ENCODE measurements around the gene EHHADH.

The EHHADH gene

GRCh38 chr3:185292238-185292637 lies 38.4 kb upstream of the EHHADH start (continued):
- no peak for TF ChIP-seq HIC1 (tag by site-specific recombination; IDR thresholded peaks at IDR 0.05)
- TF ChIP-seq ELK4 (IDR thresholded peaks at IDR 0.05; ENCODE audit: borderline replicate concordance, low read depth, low read length): no peak

GRCh38 chr3:185290266-185290665 lies 36.4 kb upstream of the EHHADH start:
- no peak overlapping the region for H3K4me3 ChIP-seq (ENCODE audit: low read depth, low read length)
- no peak for TF ChIP-seq ZBTB8A (tag by site-specific recombination; IDR thresholded peaks at IDR 0.05)
- no peak for TF ChIP-seq SP3 (tag by site-specific recombination; IDR thresholded peaks at IDR 0.05)
- TF ChIP-seq ZNF138 (tag by site-specific recombination; IDR thresholded peaks at IDR 0.05; ENCODE audit: borderline replicate concordance): no peak
- no peak for TF ChIP-seq HOXD13 (CRISPR knock-in tag; IDR thresholded peaks at IDR 0.05; ENCODE audit: borderline replicate concordance)
- no peak for TF ChIP-seq ZNF433 (tag by site-specific recombination; IDR thresholded peaks at IDR 0.05; ENCODE audit: low read depth)
- no peak for TF ChIP-seq MYNN (tag by site-specific recombination; IDR thresholded peaks at IDR 0.05; ENCODE audit: borderline replicate concordance)
- no peak for TF ChIP-seq ZNF169 (tag by site-specific recombination; IDR thresholded peaks at IDR 0.05)
- TF ChIP-seq KLF9 (tag by site-specific recombination; IDR thresholded peaks at IDR 0.05; ENCODE audit: low read depth): no peak
- TF ChIP-seq BCL11A (tag by site-specific recombination; IDR thresholded peaks at IDR 0.05; ENCODE audit: low read depth): no peak
- TF ChIP-seq MZF1 (tag by site-specific recombination; IDR thresholded peaks at IDR 0.05; ENCODE audit: borderline replicate concordance): no peak
- no peak for TF ChIP-seq SALL2 (tag by site-specific recombination; IDR thresholded peaks at IDR 0.05; ENCODE audit: borderline replicate concordance)
- no peak for TF ChIP-seq ZNF2 (tag by site-specific recombination; IDR thresholded peaks at IDR 0.05)
- TF ChIP-seq ZNF639 (tag by site-specific recombination; IDR thresholded peaks at IDR 0.05): no peak
- no peak for TF ChIP-seq ZNF585B (tag by site-specific recombination; IDR thresholded peaks at IDR 0.05)
- CTCF ChIA-PET: interaction anchor here (1.2 kb wide), 1 partner anchor 10 kb away, joined by 3 read pairs; no protein-coding TSS in a partner anchor
- H3K36me3 ChIP-seq (ENCODE audit: control insufficient read depth in 2 of 2, insufficient read depth in 1 of 2, low read length in 2 of 2): peaks cover 0 to 15% of the 10 kb centered on the region in 2 experiments; a peak in 2 of 3 replicates
- POLR2A ChIA-PET: no interaction called here
- H3K27ac ChIP-seq (ENCODE audit: extremely low read depth, low read depth, low read length): no peak overlapping the region
- H3K9me3 ChIP-seq (ENCODE audit: control insufficient read depth, insufficient read depth, low read depth, low read length): no peaks in the 10 kb centered on the region
- no peaks in the 10 kb centered on the region for H3K4me1 ChIP-seq (ENCODE audit: control insufficient read depth, insufficient read depth, low read length)

- H3K4me1 ChIP-seq (ENCODE audit: control insufficient read depth, insufficient read depth, low read length): no peaks in the 10 kb centered on the region
- H3K27ac ChIP-seq (ENCODE audit: extremely low read depth, low read depth, low read length): no peak overlapping the region; the same call in 1 of the 2 replicates
- TF ChIP-seq ZNF24 (tag by site-specific recombination; IDR thresholded peaks at IDR 0.05): peak; percentile 99
- TF ChIP-seq ZNF366 (tag by site-specific recombination; conservative IDR thresholded peaks at IDR 0.05): 0 out of 2 replicates have a peak, but pooled peaks have one; percentile 23
- no peak for TF ChIP-seq ZNF18 (tag by site-specific recombination; IDR thresholded peaks at IDR 0.05)
- TF ChIP-seq ZNF555 (tag by site-specific recombination; conservative IDR thresholded peaks at IDR 0.05): no peak
- peak; percentile 80 for TF ChIP-seq PRDM1 (tag by site-specific recombination; IDR thresholded peaks at IDR 0.05)
- no peak for TF ChIP-seq ZNF121 (tag by site-specific recombination; IDR thresholded peaks at IDR 0.05)
- peaks cover 0 to 12% of the 10 kb centered on the region in 2 experiments; a peak in 2 of 3 replicates for H3K36me3 ChIP-seq (ENCODE audit: control insufficient read depth in 2 of 2, insufficient read depth in 1 of 2, low read length in 2 of 2)
- H3K4me3 ChIP-seq (ENCODE audit: low read depth, low read length): peak overlapping the region; percentile 59
- H3K9me3 ChIP-seq (ENCODE audit: control insufficient read depth, insufficient read depth, low read depth, low read length): no peaks in the 10 kb centered on the region
- CTCF ChIA-PET: no interaction called here
- POLR2A ChIA-PET: no interaction called here
Measured at GRCh38 chr3:185283374-185283935, 29.6 kb upstream of the EHHADH start.
